Measurements from ENCODE around the gene LYSMD1.

The LYSMD1 gene

DNA sequence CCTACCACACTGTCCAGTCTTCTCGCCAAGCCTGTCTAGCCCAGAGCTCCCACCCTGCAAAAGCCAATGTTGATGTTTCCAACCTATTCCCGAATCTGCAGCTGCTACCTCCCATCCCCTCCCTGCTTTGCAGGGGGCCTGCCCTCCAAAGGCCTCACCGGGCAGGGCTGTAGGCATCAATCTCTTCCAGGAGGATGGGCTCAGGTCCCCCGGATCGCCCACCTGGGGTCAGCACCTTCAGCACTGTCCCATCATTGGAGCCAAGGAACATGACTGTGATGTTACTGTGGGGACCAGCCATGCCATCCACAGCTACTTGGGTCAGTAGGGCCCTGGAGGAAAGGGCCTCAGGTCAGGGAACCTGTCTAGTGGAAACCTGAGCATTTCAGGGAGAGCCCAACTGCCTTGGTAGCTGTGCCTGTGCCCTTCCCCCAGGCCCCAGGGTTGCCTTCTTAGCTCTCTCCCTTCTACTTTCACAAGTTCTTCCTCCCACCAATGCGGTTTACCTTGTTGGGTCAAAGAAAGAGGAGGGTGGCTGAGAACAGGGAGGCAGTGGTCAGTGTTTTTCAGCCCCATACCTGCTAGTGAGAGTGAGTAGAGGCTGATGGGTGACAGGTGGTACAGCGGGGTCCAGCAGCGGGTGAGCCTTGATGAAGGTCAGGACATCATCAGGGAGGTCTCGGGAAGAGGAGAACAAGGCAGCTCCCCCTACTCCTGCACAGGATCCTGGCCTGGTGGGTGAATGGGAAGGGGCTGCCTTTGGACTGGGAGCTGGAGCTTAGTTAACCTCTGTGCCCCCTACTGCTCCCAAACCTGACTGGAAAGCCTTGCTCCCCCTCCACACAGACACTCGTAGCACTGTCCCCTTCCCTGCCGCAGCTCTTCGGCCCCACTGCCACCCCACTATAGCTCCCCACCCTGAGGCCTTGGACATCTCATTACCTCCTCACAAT lies 30.0 kb downstream of the LYSMD1 start:
- no peak for DNase-seq

DNA sequence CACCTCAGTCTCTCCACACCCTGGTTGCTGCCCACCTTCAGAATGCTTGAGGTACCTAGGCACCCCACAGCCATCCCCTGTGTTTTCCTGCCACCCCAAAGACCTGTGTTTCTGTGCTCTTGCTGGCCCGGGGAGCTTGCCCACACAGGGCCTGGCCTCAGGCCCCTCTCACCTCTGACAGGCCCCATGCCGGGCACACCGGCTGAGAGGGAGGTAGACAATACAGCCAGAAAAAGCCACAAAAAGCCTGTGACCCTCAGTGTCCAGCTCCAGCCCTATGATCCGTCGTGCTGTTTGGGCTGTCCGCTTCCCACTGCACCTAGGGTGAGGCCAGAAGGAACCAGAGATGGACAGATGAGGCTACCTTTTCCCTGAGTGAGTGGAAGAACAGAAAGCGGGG lies 30.7 kb downstream of the LYSMD1 start:
- no peak for DNase-seq

DNA sequence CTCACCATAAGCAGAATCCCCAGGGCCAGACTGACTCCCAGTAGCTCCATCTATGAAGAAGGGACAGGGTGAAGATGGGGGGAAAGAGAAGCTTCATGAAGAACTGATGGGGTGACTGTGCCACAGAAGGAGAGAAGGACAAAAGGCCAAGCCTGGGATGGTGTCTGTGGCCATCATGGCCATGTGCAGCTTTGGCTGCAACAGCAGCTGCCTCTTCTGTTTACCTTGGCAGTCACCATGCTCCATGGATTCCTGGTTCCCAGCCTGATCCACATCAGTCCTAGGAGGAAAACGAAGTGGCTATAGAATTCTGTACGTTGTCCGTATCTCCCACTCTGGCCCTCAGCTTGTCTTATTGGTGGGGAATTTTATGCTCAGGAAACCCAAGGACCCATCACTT lies 31.3 kb downstream of the LYSMD1 start:
- no peak for DNase-seq

DNA sequence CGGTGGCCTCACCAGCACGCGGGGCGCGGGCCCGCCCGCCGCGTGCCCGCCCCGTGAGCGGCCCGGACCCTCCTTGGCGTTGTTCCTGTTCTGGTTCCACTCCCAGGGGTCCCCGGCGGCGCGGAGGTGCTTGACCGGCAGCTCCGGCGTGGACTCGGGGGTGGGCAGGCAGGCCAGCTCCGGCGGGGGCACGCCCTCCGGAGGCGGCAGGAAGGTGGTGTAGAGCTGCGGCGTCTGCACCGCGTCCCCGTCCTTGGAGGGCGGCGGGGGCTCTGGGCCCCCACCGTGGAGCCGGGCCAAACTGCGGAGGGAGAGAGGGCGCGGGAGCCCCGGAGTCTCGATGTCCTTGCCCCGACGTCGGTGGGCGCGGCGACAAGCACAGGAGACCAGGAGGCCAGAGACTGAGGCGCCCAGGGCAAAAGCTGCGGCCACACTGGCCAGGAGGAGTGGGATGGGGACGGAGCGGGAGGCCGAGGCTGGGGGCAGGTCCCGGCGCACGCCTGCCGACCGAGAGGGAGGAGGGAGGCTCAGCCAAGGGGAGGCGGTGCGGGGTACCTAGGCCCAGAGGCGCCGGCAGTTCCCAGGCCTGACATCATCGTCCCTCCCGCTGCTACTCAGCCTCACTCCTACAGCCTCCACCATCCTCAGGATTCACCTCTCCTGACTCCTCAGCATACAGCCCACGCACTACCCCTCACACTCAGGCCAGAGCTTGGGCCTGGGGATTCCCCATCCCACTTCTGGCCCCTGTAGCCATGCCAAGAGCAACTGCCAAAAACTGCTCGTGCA lies 32.5 kb downstream of the LYSMD1 start:
- peak; percentile 43 for DNase-seq

DNA sequence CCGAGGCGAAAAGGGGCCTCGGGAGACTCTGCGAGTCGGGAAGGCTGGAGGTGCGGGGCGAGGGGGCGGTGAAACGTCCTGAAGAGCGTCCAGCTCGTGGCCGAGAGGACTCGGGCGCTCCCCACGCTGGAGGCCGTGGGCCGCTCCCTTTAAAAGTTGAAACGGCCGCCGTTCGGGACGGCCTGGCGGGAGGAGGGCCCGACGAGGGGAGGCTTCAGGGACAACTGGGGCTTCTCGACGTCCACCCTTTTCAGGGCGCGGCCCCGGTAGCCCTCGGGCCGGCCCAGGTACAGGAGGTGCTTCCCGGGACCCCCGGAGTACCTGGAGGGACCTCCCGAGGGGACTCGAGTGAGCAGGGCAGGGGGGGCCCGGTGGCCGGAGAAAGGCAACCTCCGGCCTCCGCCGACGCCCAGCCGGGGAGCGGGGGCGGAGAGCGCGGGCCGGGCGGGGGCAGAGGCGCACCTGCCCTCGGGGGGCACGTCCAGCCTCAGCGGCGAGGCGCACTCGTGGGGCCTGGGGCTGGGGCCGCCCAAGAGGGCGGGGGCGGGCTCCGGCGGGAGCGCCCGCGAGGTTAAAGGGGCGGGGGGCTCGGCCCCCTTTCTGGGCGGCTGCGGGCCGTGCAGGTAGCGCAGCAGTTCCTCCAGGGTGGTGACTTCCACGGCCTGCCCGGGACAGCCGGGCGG lies 33.2 kb downstream of the LYSMD1 start:
- DNase-seq, result no peak

DNA sequence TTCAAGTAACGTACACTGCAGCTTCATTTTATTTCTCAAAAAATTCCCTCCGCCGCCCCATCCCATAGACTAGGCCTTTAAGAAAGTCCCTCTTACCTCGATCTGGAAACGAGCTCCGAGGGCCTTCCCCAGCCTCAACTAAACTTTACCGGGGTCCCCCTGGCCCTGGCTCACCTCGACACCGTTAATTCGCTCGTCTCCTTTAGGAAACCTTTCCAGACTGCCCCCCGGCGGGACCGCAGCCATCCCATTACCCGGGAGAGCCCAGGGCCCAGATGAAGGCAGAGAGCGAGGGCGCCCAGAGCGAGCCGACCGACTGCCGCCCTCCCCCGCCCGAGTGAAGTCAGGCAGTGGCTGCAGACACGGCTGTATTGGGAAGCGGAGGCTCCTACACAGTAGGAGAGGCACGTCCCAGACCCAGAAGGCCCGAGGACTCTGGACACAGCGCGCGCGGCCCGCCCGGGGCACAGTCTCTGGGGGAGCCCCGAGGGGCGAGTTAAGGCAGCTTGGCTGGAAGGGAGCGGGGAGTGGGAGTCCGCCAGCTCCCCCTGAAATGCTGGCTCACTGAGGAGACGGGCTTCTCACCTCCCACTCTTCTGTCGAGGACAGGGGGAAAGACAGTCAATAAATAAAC lies 33.9 kb downstream of the LYSMD1 start:
- peak; percentile 67 for DNase-seq

DNA sequence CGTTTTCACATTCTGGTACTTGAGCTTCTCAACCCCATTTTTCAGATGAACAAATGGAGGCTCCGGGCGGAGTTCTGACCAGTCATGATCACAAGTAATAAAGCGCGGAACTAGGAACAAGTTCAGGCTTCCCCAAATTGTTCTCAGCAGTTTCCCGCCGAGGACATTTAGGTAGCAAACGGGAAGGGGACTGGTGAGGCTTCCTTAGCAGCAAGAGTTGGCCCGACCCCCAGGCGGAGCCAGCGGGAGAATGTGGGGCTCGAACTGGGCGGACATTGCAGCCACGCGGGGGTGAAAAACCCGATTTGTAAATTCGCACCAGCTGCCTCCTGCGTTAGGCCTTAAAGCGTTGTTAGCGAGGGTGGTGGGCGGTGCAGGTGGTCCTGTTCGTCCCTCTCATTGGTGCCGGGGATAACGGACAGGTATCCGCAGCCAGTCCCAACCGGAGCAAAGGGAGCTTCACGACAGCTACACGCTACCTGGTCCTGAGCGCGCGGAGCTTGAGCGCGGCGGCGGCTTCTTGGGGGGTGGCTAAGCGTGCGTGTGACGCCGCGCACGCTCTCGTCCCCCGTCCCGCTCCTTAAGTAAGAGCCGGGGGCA lies 34.6 kb downstream of the LYSMD1 start:
- DNase-seq, result peak; percentile 93

DNA sequence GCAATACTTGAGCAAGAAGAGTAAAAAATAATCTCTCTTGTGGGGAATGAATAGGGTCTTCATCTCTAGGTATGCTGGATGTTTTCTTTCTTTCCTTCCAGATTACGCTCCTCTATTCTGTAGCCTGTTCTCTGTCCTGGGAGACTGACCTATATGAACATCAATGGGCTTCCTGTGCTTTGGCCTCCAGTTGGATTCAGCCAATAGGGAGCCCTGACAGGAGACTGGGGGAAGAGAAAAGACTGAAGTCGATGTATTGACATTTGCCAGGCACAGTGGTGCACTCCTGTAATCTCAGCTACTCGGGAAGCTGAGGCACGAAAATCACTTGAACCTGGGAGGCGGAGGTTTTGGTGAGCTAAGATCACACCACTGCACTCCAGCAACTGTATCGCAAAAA lies 36.9 kb downstream of the LYSMD1 start:
- no peak for DNase-seq

DNA sequence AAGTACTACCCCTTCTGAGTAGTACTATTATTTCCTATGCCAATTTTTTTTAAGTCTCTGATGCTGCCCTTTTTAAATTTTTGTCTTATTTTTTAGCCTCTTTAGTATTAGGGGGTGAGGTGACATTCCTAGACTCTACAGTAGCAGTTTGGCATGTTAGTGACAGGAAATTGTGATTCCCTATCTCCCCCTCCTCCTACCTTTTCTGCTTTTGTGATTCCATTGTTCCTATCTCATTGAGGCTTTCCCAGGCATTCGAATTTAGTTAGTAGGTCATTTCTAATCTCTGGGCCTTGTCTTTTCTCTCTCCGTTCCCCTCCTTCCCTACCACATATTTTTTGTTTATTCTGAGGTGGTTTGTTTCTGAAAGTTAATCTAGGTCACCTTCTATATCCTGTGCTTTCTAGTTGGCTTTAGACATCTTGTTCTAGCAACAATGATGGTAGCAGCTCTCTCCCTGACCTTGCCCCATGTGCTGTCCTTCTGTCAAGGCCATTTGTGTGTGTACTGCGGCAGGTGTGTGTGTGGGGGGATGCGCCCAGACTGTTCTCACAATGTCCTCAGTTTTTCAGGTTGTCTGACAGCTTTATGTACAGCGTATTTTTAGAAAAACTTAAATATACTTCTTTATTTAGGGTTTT lies 40.8 kb downstream of the LYSMD1 start:
- DNase-seq, result no peak

DNA sequence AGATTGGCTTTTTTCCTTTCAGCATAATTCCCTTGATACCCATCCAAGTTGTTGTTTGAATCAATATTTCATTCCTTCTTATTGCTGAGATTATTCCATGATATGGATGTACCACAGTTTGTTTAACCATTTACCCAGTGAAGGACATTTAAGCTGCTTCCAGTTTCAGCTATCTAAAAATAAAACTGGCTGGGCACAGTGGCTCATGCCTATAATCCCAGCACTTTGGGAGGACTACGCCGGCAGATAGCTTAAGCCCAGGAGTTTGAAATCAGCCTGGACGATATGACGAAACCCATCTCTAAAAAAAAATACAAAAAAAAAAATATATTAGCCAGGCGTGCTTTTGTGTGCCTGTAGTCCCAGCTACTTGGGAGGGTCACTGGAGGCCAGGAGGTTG lies 51.8 kb downstream of the LYSMD1 start:
- DNase-seq, result no peak
